ENCODE results near the gene CFAP97D1. TPM values are rescaled to one million over a fixed set of nuclear protein-coding genes. Genes with fewer than 3 reads are reported as not detected.

Gene CFAP97D1
- total RNA-seq, 1 experiment from 2014 or later = 0.21 TPM

GRCh38 chr17:43758086-43758485, 22.1 kb upstream of the CFAP97D1 start:
- peaks cover 18% of the 10 kb centered on the region for H3K27me3 ChIP-seq (ENCODE audit: control insufficient read depth, insufficient read depth, low read length)
- DNase-seq = no peak
- H3K36me3 ChIP-seq (replicated peaks; ENCODE audit: control insufficient read depth, insufficient read depth, low read length) = no peaks in the 10 kb centered on the region
- H3K4me3 ChIP-seq (ENCODE audit: insufficient read depth, low read depth, low read length) = no peak overlapping the region

GRCh38 chr17:43758497-43759174, 21.6 kb upstream of the CFAP97D1 start, which contains the start of gene SOST:
Gene SOST (minus strand): TSS chr17:43758791. CDS start chr17:43758741, 50 bp downstream.
- Histone ChIP-seq H3K36me3 (replicated peaks; ENCODE audit: control insufficient read depth, insufficient read depth, low read length) (no peaks in the 10 kb centered on the region), H3K4me3 (ENCODE audit: insufficient read depth, low read depth, low read length) (no peak within 1 kb of the TSS), H3K27me3 (ENCODE audit: control insufficient read depth, insufficient read depth, low read length) (peaks cover 18% of the 10 kb centered on the region)
- DNase-seq = peak; percentile 50

DNA sequence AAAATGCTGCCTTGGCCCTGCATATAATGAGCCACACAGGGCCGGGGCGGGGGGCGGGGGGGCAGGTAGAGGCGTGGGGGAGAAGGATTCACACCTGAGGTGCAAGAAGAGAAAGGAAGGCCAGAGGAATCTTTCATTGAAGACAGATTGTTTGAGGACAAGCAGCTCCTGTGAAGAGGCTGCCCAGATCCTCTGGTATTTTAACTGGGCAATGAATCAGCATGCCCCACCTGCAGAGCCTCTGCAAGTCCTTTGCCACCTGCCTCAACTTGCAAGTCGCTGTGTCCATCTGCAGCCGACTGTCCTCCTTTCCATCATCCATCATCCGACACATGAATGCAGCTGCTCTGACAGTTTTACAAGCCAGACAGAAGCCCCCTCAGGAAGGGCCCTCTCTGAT, 20.4 kb upstream of the CFAP97D1 start:
- H3K27me3 ChIP-seq (ENCODE audit: control insufficient read depth, insufficient read depth, low read length) = peaks cover 11% of the 10 kb centered on the region
- H3K36me3 ChIP-seq (replicated peaks; ENCODE audit: control insufficient read depth, insufficient read depth, low read length) = no peaks in the 10 kb centered on the region
- peak; percentile 62 for DNase-seq
- no peak overlapping the region for H3K4me3 ChIP-seq (ENCODE audit: insufficient read depth, low read depth, low read length)

DNA sequence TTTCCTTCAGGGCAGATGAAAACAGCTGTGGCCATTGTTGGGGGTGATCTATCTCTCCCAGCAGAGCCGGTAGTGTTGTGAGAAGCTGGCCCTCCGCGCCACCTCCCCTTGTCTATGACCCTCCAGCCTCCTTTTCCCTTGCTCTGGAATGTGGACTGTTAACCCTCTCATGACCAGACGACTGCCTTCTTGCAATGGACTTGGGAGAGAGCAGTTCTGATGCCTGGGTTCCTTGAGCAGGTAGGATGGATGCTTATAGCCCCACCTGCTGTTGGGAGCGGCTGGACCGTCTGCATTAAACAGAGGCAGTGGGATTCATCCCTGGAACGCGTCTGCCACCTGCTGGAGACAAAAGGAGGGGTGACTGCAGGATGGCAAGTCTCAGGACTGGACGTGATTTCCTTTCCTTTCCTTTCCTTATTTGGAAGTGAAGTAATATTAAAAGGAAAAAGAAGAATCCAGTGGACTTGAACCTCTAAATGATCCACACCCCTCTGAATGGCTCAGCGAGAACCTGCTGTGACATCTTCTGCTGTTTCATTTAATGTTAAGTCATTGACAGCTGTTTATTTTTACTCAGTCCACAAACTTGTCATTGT, 19.9 kb upstream of the CFAP97D1 start:
- DNase-seq = peak; percentile 92
- H3K27me3 ChIP-seq (ENCODE audit: control insufficient read depth, insufficient read depth, low read length) = peaks cover 5% of the 10 kb centered on the region
- H3K36me3 ChIP-seq (replicated peaks; ENCODE audit: control insufficient read depth, insufficient read depth, low read length) = no peaks in the 10 kb centered on the region
- no peak overlapping the region for H3K4me3 ChIP-seq (ENCODE audit: insufficient read depth, low read depth, low read length)

GRCh38 chr17:43766413-43767052, 13.7 kb upstream of the CFAP97D1 start:
- H3K4me3 ChIP-seq (ENCODE audit: insufficient read depth, low read depth, low read length) = no peak overlapping the region
- DNase-seq = peak; percentile 79

DNA sequence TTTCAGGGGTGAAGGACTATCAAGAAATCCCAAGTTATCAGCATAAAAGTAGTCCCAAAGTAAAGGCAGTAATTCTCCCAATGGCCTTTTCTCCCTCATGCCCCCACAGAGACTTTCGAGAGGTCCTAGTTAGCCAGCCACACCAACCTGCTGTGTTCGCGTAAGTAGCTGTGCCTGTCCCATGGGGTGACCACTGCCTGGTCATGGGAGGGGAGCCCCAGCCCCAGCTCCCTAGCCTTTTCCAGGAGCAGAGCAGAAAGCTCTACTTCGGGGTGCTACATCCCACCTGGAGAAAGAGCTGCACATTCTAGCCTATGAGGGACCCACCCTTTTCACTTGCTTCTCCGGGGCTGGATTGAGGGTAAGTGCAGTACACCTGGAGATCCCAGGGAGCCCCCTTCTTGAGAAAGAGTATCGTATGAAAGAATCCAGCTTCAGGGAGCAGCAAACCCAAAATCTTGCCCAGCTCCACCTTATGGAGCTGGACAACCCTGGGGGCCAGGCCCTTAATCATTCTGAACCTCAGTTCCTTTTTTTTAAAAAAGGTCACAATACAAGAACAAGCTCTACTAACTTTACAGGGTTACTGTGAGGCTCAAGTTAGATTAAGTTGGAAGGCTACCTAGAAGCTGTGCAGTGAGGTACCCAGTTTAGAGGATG, 13.1 kb upstream of the CFAP97D1 start:
- no peak for DNase-seq
- H3K4me3 ChIP-seq (ENCODE audit: insufficient read depth, low read depth, low read length) = no peak overlapping the region
- H3K27me3 ChIP-seq (ENCODE audit: control insufficient read depth, insufficient read depth, low read length) = no peaks in the 10 kb centered on the region
- H3K36me3 ChIP-seq (replicated peaks; ENCODE audit: control insufficient read depth, insufficient read depth, low read length) = peaks cover 7% of the 10 kb centered on the region

More at GRCh38 chr17:43766413-43767052, 13.7 kb upstream of the CFAP97D1 start:
- no peaks in the 10 kb centered on the region for H3K27me3 ChIP-seq (ENCODE audit: control insufficient read depth, insufficient read depth, low read length)
- H3K36me3 ChIP-seq (replicated peaks; ENCODE audit: control insufficient read depth, insufficient read depth, low read length) = peaks cover 7% of the 10 kb centered on the region

DNA sequence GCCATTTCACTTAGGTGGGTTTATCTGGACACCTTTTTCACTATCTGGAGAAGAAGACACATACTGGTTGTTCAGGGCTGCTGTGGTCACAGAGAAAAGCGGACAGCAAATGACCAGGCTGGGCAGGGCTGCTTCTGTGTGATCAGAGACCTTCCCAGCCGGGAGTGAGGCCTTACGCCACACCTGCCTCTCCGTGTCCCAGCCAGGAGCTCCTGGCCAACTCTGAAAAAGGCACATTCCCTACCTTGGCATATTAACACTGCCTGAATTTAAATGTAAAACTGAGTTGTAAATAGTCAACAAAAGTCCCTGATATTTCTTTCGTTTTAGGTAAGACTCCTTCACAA, 12.5 kb upstream of the CFAP97D1 start:
- no peak for DNase-seq
- H3K4me3 ChIP-seq (ENCODE audit: insufficient read depth, low read depth, low read length) = no peak overlapping the region
- no peaks in the 10 kb centered on the region for H3K27me3 ChIP-seq (ENCODE audit: control insufficient read depth, insufficient read depth, low read length)

DNA sequence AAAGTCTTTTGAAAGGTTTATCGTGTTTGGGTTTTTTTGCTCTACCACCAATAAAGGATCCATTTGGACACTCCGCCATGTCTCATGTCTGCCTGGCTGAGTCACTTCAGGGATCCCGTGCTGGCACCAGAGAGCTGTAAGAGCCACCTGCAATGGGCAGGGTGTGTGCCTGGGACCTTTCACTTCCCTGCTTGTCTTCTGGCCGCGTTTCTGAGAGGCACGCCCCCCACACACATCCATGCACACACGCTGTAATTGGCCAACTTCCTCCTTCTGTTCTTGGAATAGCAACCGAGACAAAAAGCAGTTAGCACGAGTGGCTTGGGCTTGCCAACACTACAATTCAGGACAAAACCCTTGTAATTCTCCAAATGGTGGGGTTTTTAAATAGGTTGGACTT, 11.9 kb upstream of the CFAP97D1 start:
- H3K4me3 ChIP-seq (ENCODE audit: insufficient read depth, low read depth, low read length) = no peak overlapping the region
- peaks cover 13% of the 10 kb centered on the region for H3K36me3 ChIP-seq (replicated peaks; ENCODE audit: control insufficient read depth, insufficient read depth, low read length)
- DNase-seq = no peak
- H3K27me3 ChIP-seq (ENCODE audit: control insufficient read depth, insufficient read depth, low read length) = no peaks in the 10 kb centered on the region

More for the DNA sequence above, 12.5 kb upstream of the CFAP97D1 start:
- peaks cover 9% of the 10 kb centered on the region for H3K36me3 ChIP-seq (replicated peaks; ENCODE audit: control insufficient read depth, insufficient read depth, low read length)

DNA sequence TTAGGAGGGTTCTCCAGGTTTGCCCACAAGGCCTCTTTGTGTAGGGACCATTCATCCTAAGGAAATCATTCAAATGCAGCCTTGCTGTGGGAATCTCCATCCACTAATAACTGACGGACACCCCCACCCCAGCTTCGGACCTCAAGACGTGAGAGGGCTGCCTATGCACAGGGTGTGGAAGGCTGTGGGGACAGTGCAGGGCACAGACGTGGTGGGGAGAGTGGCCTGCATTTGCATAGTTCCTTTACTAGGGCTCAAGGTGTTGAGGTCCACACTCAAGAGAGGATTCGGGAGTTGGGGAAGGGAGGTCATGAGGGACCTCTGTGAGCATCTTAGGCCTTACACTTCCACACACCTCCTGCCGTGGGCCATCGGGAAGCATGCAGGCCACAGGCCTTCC, 11.3 kb upstream of the CFAP97D1 start:
- DNase-seq = no peak
- Histone ChIP-seq H3K4me3 (ENCODE audit: insufficient read depth, low read depth, low read length) (no peak overlapping the region), H3K36me3 (replicated peaks; ENCODE audit: control insufficient read depth, insufficient read depth, low read length) (peaks cover 15% of the 10 kb centered on the region), H3K27me3 (ENCODE audit: control insufficient read depth, insufficient read depth, low read length) (no peaks in the 10 kb centered on the region)

- H3K4me3 ChIP-seq (ENCODE audit: insufficient read depth, low read depth, low read length) = no peak overlapping the region
- no peaks in the 10 kb centered on the region for H3K27me3 ChIP-seq (ENCODE audit: control insufficient read depth, insufficient read depth, low read length)
- DNase-seq = no peak
- H3K36me3 ChIP-seq (replicated peaks; ENCODE audit: control insufficient read depth, insufficient read depth, low read length) = peaks cover 20% of the 10 kb centered on the region
Measured at GRCh38 chr17:43769426-43769825, 10.8 kb upstream of the CFAP97D1 start.

GRCh38 chr17:43769859-43770258, 10.4 kb upstream of the CFAP97D1 start:
- no peak for DNase-seq
- Histone ChIP-seq H3K27me3 (ENCODE audit: control insufficient read depth, insufficient read depth, low read length) (no peaks in the 10 kb centered on the region), H3K36me3 (replicated peaks; ENCODE audit: control insufficient read depth, insufficient read depth, low read length) (peaks cover 23% of the 10 kb centered on the region), H3K4me3 (ENCODE audit: insufficient read depth, low read depth, low read length) (no peak overlapping the region)

DNA sequence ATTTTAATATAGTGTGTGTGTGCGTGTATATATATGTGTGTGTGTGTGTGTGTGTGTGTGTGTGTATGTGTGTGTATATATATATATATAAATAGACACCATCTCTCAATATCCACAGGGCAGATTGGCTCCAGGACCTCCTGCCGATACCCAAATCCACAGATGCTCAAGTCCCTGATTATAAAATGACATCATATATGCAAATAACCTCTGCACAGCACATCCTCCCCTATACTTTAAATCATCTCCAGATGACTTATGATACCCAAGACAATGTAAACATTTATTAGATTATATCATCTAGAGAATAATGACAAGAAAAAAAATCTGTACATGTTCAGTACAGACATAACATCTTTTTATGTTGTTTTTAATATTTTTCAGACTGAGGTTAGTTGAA, 9.3 kb upstream of the CFAP97D1 start:
- no peaks in the 10 kb centered on the region for H3K27me3 ChIP-seq (ENCODE audit: control insufficient read depth, insufficient read depth, low read length)
- H3K36me3 ChIP-seq (replicated peaks; ENCODE audit: control insufficient read depth, insufficient read depth, low read length) = peaks cover 26% of the 10 kb centered on the region

GRCh38 chr17:43771463-43771862, 8.8 kb upstream of the CFAP97D1 start:
- peaks cover 26% of the 10 kb centered on the region for H3K36me3 ChIP-seq (replicated peaks; ENCODE audit: control insufficient read depth, insufficient read depth, low read length)
- no peak overlapping the region for H3K4me3 ChIP-seq (ENCODE audit: insufficient read depth, low read depth, low read length)
- no peak for DNase-seq
- no peaks in the 10 kb centered on the region for H3K27me3 ChIP-seq (ENCODE audit: control insufficient read depth, insufficient read depth, low read length)

More for the DNA sequence above, 9.3 kb upstream of the CFAP97D1 start:
- DNase-seq = no peak
- H3K4me3 ChIP-seq (ENCODE audit: insufficient read depth, low read depth, low read length) = no peak overlapping the region

GRCh38 chr17:43772877-43773648, 7.2 kb upstream of the CFAP97D1 start:
- DNase-seq = no peak
- H3K36me3 ChIP-seq (replicated peaks; ENCODE audit: control insufficient read depth, insufficient read depth, low read length) = peaks cover 27% of the 10 kb centered on the region
- H3K4me3 ChIP-seq (ENCODE audit: insufficient read depth, low read depth, low read length) = no peak overlapping the region
- H3K27me3 ChIP-seq (ENCODE audit: control insufficient read depth, insufficient read depth, low read length) = no peaks in the 10 kb centered on the region

All from H7 (cell line).